HepG2 (cell line): Measurements from ENCODE around the gene C1orf159. TPM values are rescaled to one million over a fixed set of nuclear protein-coding genes. Genes with fewer than 3 reads are reported as not detected.

Source experiments
- EZH2 ChIP-seq: conservative IDR thresholded peaks from 2 replicates; pipeline ENCODE4 v1.6.1; 2012; ENCODE audit warnings: mild to moderate bottlenecking, low read depth, low read length, moderate library complexity
- GPN1 ChIP-seq: sonication (generic); formaldehyde crosslinking; IDR thresholded peaks from 2 replicates; pipeline ENCODE4 v1.5.1; 2020; ENCODE audit warnings: missing genetic modification reagents, borderline replicate concordance
- NR2F6 ChIP-seq, 2 experiments: IDR thresholded peaks; 2 replicates each; pipeline ENCODE4 v1.6.1; 2016; ENCODE audit warnings: antibody characterized with exemption in 1 of 2, mild to moderate bottlenecking in 1 of 2
- PHF21A ChIP-seq: sonication (generic); formaldehyde crosslinking; IDR thresholded peaks from 2 replicates; pipeline ENCODE4 v1.5.0; 2020; ENCODE audit warnings: mild to moderate bottlenecking, missing genetic modification reagents
- PLSCR1 ChIP-seq: sonication (generic); formaldehyde crosslinking; IDR thresholded peaks from 2 replicates; pipeline ENCODE4 v1.5.0; 2020; ENCODE audit warnings: missing genetic modification reagents, mild to moderate bottlenecking, borderline replicate concordance
- POGK ChIP-seq: sonication (generic); formaldehyde crosslinking; conservative IDR thresholded peaks from 2 replicates; pipeline ENCODE4 v1.8.0; 2022; ENCODE audit warnings: mild to moderate bottlenecking, moderate library complexity, missing genetic modification reagents
- RBM22 ChIP-seq: fragments of 200-400 bp; formaldehyde crosslinking; optimal IDR thresholded peaks from 2 replicates; pipeline ENCODE3; 2017; ENCODE audit warnings: mild to moderate bottlenecking, low read length, moderate library complexity
- RFXANK ChIP-seq: IDR thresholded peaks from 2 replicates; pipeline ENCODE4 v1.6.1; 2016
- SNRNP70 ChIP-seq: fragments of 200-400 bp; formaldehyde crosslinking; IDR thresholded peaks from 2 replicates; pipeline ENCODE4 v1.6.1; 2017; ENCODE audit warnings: mild to moderate bottlenecking, low read depth, low read length, moderate library complexity
- THAP8 ChIP-seq: sonication (generic); formaldehyde crosslinking; IDR thresholded peaks from 2 replicates; pipeline ENCODE4 v1.5.1; 2020; ENCODE audit warnings: missing genetic modification reagents, mild to moderate bottlenecking, borderline replicate concordance
- ZBTB26 ChIP-seq: IDR thresholded peaks from 2 replicates; pipeline ENCODE4 v1.6.1; 2016; ENCODE audit warnings: missing compliant biosample characterization, missing genetic modification reagents, borderline replicate concordance
- ZFX ChIP-seq: sonication (generic); formaldehyde crosslinking; IDR thresholded peaks from 2 replicates; pipeline ENCODE4 v1.4.0; 2020; ENCODE audit warnings: mild to moderate bottlenecking, low read depth, missing genetic modification reagents, moderate library complexity
- ZMAT3 ChIP-seq: sonication (generic); formaldehyde crosslinking; conservative IDR thresholded peaks from 2 replicates; pipeline ENCODE4 v1.7.0; 2021; ENCODE audit warnings: missing genetic modification reagents
- ZNF225 ChIP-seq: sonication (generic); formaldehyde crosslinking; IDR thresholded peaks from 2 replicates; pipeline ENCODE4 v1.4.0; 2020; ENCODE audit warnings: mild to moderate bottlenecking, missing genetic modification reagents
- ZNF230 ChIP-seq: sonication (generic); formaldehyde crosslinking; IDR thresholded peaks from 2 replicates; pipeline ENCODE4 v1.4.0; 2020; ENCODE audit warnings: mild to moderate bottlenecking, missing genetic modification reagents
- ZNF232 ChIP-seq: sonication (generic); formaldehyde crosslinking; IDR thresholded peaks from 2 replicates; pipeline ENCODE4 v1.4.0; 2020; ENCODE audit warnings: missing genetic modification reagents, borderline replicate concordance
- ZNF567 ChIP-seq: sonication (generic); formaldehyde crosslinking; IDR thresholded peaks from 2 replicates; pipeline ENCODE4 v1.8.1; 2023; ENCODE audit warnings: mild to moderate bottlenecking, missing genetic modification reagents, borderline replicate concordance
- ZNF607 ChIP-seq: sonication (generic); formaldehyde crosslinking; IDR thresholded peaks from 2 replicates; pipeline ENCODE4 v1.5.1; 2020; ENCODE audit warnings: missing genetic modification reagents, mild to moderate bottlenecking, borderline replicate concordance
- ZNF629 ChIP-seq: sonication (generic); formaldehyde crosslinking; conservative IDR thresholded peaks from 2 replicates; pipeline ENCODE4 v1.5.0; 2020; ENCODE audit warnings: missing genetic modification reagents
- polyA plus RNA-seq, 8 experiments: library from polyadenylated mRNA; depleted of rRNA in 3 of 8; stranded (reverse) in 7 of 8; unstranded in 1 of 8; fragments of >200 nt; fragmentation: Illumina TruSeq in 4 of 8; extraction: Trizol in 4 of 8; gene quantifications; 2 replicates each; pipeline versions ENCODE4 v1.2.1 to v1.2.3, GENCODE V29; 2011 to 2016; ENCODE audit warnings: low read depth in 4 of 8, missing spikeins in 1 of 8, mixed read lengths in 1 of 8; ENCODE audit not compliant: insufficient read depth in 1 of 8
- total RNA-seq, 5 experiments: library from RNA; depleted of rRNA; stranded (reverse); fragments of >200 nt; fragmentation: Illumina TruSeq; extraction: Trizol; gene quantifications; 2 replicates each; pipeline ENCODE4 v1.2.3, GENCODE V29; 2016; ENCODE audit warnings: low read depth in 1 of 5
- TF ChIP-seq, protein P1 (sequence below): sonication (generic); formaldehyde crosslinking; IDR thresholded peaks from 2 replicates; pipeline ENCODE4 v1.5.0; 2020; ENCODE audit warnings: mild to moderate bottlenecking, missing genetic modification reagents

C1orf159 gene
- total and polyA plus RNA-seq, 2 of the 13 experiments (the other 11 are each of a cell fraction or from before 2014, with no cell fraction given) = 3.8 to 6.7 TPM

GRCh38 chr1:1122981-1123480, 7.1 kb upstream of the C1orf159 start (continued):
- TF ChIP-seq, protein P1, sequence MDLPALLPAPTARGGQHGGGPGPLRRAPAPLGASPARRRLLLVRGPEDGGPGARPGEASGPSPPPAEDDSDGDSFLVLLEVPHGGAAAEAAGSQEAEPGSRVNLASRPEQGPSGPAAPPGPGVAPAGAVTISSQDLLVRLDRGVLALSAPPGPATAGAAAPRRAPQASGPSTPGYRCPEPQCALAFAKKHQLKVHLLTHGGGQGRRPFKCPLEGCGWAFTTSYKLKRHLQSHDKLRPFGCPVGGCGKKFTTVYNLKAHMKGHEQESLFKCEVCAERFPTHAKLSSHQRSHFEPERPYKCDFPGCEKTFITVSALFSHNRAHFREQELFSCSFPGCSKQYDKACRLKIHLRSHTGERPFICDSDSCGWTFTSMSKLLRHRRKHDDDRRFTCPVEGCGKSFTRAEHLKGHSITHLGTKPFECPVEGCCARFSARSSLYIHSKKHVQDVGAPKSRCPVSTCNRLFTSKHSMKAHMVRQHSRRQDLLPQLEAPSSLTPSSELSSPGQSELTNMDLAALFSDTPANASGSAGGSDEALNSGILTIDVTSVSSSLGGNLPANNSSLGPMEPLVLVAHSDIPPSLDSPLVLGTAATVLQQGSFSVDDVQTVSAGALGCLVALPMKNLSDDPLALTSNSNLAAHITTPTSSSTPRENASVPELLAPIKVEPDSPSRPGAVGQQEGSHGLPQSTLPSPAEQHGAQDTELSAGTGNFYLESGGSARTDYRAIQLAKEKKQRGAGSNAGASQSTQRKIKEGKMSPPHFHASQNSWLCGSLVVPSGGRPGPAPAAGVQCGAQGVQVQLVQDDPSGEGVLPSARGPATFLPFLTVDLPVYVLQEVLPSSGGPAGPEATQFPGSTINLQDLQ (CRISPR knock-in tag) = no peak
- no peak for TF ChIP-seq ZNF567 (CRISPR knock-in tag)
- no peak for TF ChIP-seq ZNF225 (CRISPR knock-in tag)
- 0 out of 2 replicates have a peak, but pooled peaks have one; percentile 68 for TF ChIP-seq ZNF232 (CRISPR knock-in tag)
- TF ChIP-seq ZMAT3 (CRISPR knock-in tag) = 0 out of 2 replicates have a peak, but pooled peaks have one; percentile 5
- TF ChIP-seq ZNF607 (CRISPR knock-in tag) = 0 out of 2 replicates have a peak, but pooled peaks have one; percentile 9
- TF ChIP-seq POGK = 0 out of 2 replicates have a peak, but pooled peaks have one; percentile 12
- peak; percentile 16; the same call in 1 of the 2 replicates for TF ChIP-seq ZFX (CRISPR knock-in tag)
- no peak for TF ChIP-seq ZNF629 (CRISPR knock-in tag)
- TF ChIP-seq NR2F6 (IDR thresholded peaks at IDR 0.05) = no peak
- peak; percentile 18; the same call in 1 of the 2 replicates for TF ChIP-seq NR2F6 (CRISPR knock-in tag; IDR thresholded peaks at IDR 0.05)
- TF ChIP-seq RFXANK (CRISPR knock-in tag) = no peak
- TF ChIP-seq ZBTB26 (CRISPR knock-in tag) = no peak
- TF ChIP-seq PHF21A = peak; percentile 40; the same call in 1 of the 2 replicates
- no peak for TF ChIP-seq SNRNP70
- peak; percentile 25 for TF ChIP-seq RBM22
- no peak for TF ChIP-seq THAP8 (CRISPR knock-in tag)
- no peak for TF ChIP-seq ZNF230 (CRISPR knock-in tag)
- no peak for TF ChIP-seq EZH2
- no peak for TF ChIP-seq PLSCR1 (CRISPR knock-in tag)
- no peak for TF ChIP-seq GPN1
